Fibroblast of skin of left biceps (primary cell): Measurements from ENCODE around the gene CLBA1.

Source experiments
- DNase-seq, 2 experiments: peaks; one replicate each; pipeline ENCODE4 v3.0.0-alpha.2; 2013; ENCODE audit warnings: low read depth in 2 of 2

The CLBA1 gene

GRCh38 chr14:104979758-104980610, 5.6 kb upstream of the CLBA1 start:
- DNase-seq, result no peak

GRCh38 chr14:104980611-104981531, 4.7 kb upstream of the CLBA1 start:
- DNase-seq, result no peak

GRCh38 chr14:104981699-104982541, 3.7 kb upstream of the CLBA1 start:
- no peak for DNase-seq

- DNase-seq, result no peak
These were observed 2.9 kb upstream of the CLBA1 start for GRCh38 chr14:104982548-104983230.

GRCh38 chr14:104983231-104983721, 2.3 kb upstream of the CLBA1 start:
- DNase-seq, result no peak

GRCh38 chr14:104984056-104984894, 1.3 kb upstream of the CLBA1 start:
- no peak for DNase-seq

- DNase-seq, result no peak
These were observed 1.0 kb downstream of the CLBA1 start for GRCh38 chr14:104986487-104987164.

GRCh38 chr14:104989236-104989950, 3.8 kb downstream of the CLBA1 start:
- no peak for DNase-seq

- DNase-seq, result no peak
These were observed 4.3 kb downstream of the CLBA1 start for GRCh38 chr14:104989951-104990303.

GRCh38 chr14:104991896-104992230, 6.3 kb downstream of the CLBA1 start:
- no peak for DNase-seq

- DNase-seq, result no peak
These were observed 6.9 kb downstream of the CLBA1 start for GRCh38 chr14:104992501-104992900.

- DNase-seq, result no peak
These were observed 7.7 kb downstream of the CLBA1 start for GRCh38 chr14:104993306-104993705.

- DNase-seq, result no peak
These were observed 8.4 kb downstream of the CLBA1 start for GRCh38 chr14:104993808-104994591.

GRCh38 chr14:104994978-104995377, 9.4 kb downstream of the CLBA1 start:
- DNase-seq, result no peak

- DNase-seq, result no peak
These were observed 10.4 kb downstream of the CLBA1 start for GRCh38 chr14:104996032-104996431.

GRCh38 chr14:104996483-104996882, 10.9 kb downstream of the CLBA1 start:
- no peak for DNase-seq

- no peak for DNase-seq
These were observed 13.2 kb downstream of the CLBA1 start for GRCh38 chr14:104998801-104999200.

- DNase-seq, result no peak
These were observed 13.8 kb downstream of the CLBA1 start for GRCh38 chr14:104999361-104999760.
